SK-N-SH treated with all-trans-retinoic acid at 6 μM for 48 hours (cell line): ENCODE data around the gene AKNA.

Source experiments
- ATAC-seq: fragments of 200-7000 bp; cut with Tn5 transposase; 3 replicates; pipeline ENCODE4 v1.9.1; 2020; ENCODE audit warnings: mild to moderate bottlenecking, moderate library complexity
- ARNTL ChIP-seq: fragments of 450-650 bp; formaldehyde crosslinking; IDR thresholded peaks from 2 replicates; pipeline ENCODE4 v1.5.0; 2020; ENCODE audit warnings: low read depth, mild to moderate bottlenecking, moderate library complexity, borderline replicate concordance
- BACH2 ChIP-seq: fragments of 250-450 bp; sonication (Bioruptor Pico); IDR thresholded peaks from 2 replicates; pipeline ENCODE4 v1.9.0; 2021; ENCODE audit warnings: mild to moderate bottlenecking, borderline replicate concordance
- CSDC2 ChIP-seq: fragments of 250-450 bp; sonication (Bioruptor Pico); IDR thresholded peaks from 2 replicates; pipeline ENCODE4 v1.5.0; 2020; ENCODE audit warnings: mild to moderate bottlenecking, moderate library complexity
- ESRRG ChIP-seq: fragments of 250-450 bp; sonication (Bioruptor Pico); IDR thresholded peaks from 2 replicates; pipeline ENCODE4 v1.6.1; 2021; ENCODE audit warnings: mild to moderate bottlenecking
- GLIS3 ChIP-seq: fragments of 250-450 bp; sonication (Bioruptor Pico); IDR thresholded peaks from 2 replicates; pipeline ENCODE4 v1.5.0; 2020; ENCODE audit warnings: mild to moderate bottlenecking, moderate library complexity
- OSR1 ChIP-seq: fragments of 250-450 bp; sonication (Bioruptor Pico); IDR thresholded peaks from 2 replicates; pipeline ENCODE4 v1.8.0; 2022; ENCODE audit warnings: moderate library complexity, mild to moderate bottlenecking, inconsistent platforms
- PPARA ChIP-seq: fragments of 250-450 bp; sonication (Bioruptor Pico); IDR thresholded peaks from 2 replicates; pipeline ENCODE4 v1.5.0; 2020; ENCODE audit warnings: mild to moderate bottlenecking, borderline replicate concordance
- RARB ChIP-seq: fragments of 250-450 bp; sonication (Bioruptor Pico); IDR thresholded peaks from 2 replicates; pipeline ENCODE4 v1.8.0; 2021; ENCODE audit warnings: mild to moderate bottlenecking, moderate library complexity
- TCF4 ChIP-seq: fragments of 250-450 bp; sonication (Bioruptor Pico); IDR thresholded peaks from 2 replicates; pipeline ENCODE4 v1.8.0; 2021; ENCODE audit warnings: mild to moderate bottlenecking, moderate library complexity, borderline replicate concordance
- TOX ChIP-seq: fragments of 250-450 bp; sonication (Bioruptor Pico); IDR thresholded peaks from 2 replicates; pipeline ENCODE4 v1.8.0; 2021; ENCODE audit warnings: mild to moderate bottlenecking, moderate library complexity, borderline replicate concordance
- ZFP3 ChIP-seq: fragments of 250-450 bp; sonication (Bioruptor Pico); IDR thresholded peaks from 2 replicates; pipeline ENCODE4 v1.5.0; 2020; ENCODE audit warnings: mild to moderate bottlenecking, moderate library complexity
- ZFP30 ChIP-seq: fragments of 450-650 bp; formaldehyde crosslinking; IDR thresholded peaks from 2 replicates; pipeline ENCODE4 v1.5.0; 2022; ENCODE audit warnings: mild to moderate bottlenecking, moderate library complexity
- ZNF565 ChIP-seq: fragments of 450-650 bp; formaldehyde crosslinking; conservative IDR thresholded peaks from 2 replicates; pipeline ENCODE4 v1.5.0; 2020; ENCODE audit warnings: low read depth, mild to moderate bottlenecking, moderate library complexity
- ZNF70 ChIP-seq: fragments of 450-650 bp; formaldehyde crosslinking; IDR thresholded peaks from 2 replicates; pipeline ENCODE4 v1.5.0; 2020; ENCODE audit warnings: mild to moderate bottlenecking, moderate library complexity
- ZNF8 ChIP-seq: fragments of 450-650 bp; formaldehyde crosslinking; IDR thresholded peaks from 2 replicates; pipeline ENCODE4 v1.5.0; 2020; ENCODE audit warnings: mild to moderate bottlenecking, moderate library complexity
- TF ChIP-seq, protein P1 (sequence below): fragments of 250-450 bp; sonication (Bioruptor Pico); IDR thresholded peaks from 2 replicates; pipeline ENCODE4 v1.5.1; 2020; ENCODE audit warnings: low read depth, mild to moderate bottlenecking, moderate library complexity
- TF ChIP-seq, protein P2 (sequence below): fragments of 250-450 bp; sonication (Bioruptor Pico); IDR thresholded peaks from 2 replicates; pipeline ENCODE4 v1.5.1; 2021; ENCODE audit warnings: mild to moderate bottlenecking, moderate library complexity
- TF ChIP-seq, protein P3 (sequence below): fragments of 250-450 bp; sonication (Bioruptor Pico); IDR thresholded peaks from 2 replicates; pipeline ENCODE4 v1.8.0; 2020; ENCODE audit warnings: mild to moderate bottlenecking, moderate library complexity, borderline replicate concordance
- TF ChIP-seq, protein P4 (sequence below): fragments of 250-450 bp; sonication (Bioruptor Pico); IDR thresholded peaks from 2 replicates; pipeline ENCODE4 v1.8.0; 2021; ENCODE audit warnings: low read depth, mild to moderate bottlenecking, moderate library complexity, borderline replicate concordance

Gene AKNA

DNA sequence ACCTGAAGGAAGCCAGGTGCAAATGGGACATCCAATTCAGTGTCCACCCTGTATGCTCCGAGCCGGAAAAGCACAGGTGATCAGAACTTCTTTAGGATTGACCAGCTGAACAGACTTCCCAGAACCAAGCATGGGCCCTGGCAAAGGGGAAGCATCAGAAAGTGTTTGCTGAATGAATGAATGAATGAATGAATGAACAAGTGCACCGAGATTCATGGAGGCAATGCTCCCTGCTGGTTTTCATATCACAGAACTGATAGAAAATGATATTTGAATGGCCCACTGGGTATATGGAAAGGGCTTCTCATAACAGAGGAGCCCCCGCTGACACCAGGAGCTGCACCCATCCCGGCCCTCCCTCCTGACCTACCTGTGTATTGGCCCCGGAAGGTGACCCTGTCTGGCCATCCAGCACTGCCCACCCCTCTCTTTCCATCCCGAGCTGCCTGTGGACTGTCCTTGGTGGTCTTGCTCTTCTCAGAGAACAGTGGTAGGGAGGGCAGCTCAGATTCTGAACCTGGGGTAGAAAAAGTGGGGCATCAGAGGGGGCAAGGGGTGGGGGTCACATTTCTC is 42.2 kb downstream of the AKNA start:
- TF ChIP-seq GLIS3, result no peak
- TF ChIP-seq, protein P1, sequence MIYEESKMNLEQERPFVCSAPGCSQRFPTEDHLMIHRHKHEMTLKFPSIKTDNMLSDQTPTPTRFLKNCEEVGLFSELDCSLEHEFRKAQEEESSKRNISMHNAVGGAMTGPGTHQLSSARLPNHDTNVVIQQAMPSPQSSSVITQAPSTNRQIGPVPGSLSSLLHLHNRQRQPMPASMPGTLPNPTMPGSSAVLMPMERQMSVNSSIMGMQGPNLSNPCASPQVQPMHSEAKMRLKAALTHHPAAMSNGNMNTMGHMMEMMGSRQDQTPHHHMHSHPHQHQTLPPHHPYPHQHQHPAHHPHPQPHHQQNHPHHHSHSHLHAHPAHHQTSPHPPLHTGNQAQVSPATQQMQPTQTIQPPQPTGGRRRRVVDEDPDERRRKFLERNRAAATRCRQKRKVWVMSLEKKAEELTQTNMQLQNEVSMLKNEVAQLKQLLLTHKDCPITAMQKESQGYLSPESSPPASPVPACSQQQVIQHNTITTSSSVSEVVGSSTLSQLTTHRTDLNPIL, result no peak
- TF ChIP-seq RARB (CRISPR knock-in tag), result no peak
- no peak for TF ChIP-seq CSDC2
- TF ChIP-seq, protein P2, sequence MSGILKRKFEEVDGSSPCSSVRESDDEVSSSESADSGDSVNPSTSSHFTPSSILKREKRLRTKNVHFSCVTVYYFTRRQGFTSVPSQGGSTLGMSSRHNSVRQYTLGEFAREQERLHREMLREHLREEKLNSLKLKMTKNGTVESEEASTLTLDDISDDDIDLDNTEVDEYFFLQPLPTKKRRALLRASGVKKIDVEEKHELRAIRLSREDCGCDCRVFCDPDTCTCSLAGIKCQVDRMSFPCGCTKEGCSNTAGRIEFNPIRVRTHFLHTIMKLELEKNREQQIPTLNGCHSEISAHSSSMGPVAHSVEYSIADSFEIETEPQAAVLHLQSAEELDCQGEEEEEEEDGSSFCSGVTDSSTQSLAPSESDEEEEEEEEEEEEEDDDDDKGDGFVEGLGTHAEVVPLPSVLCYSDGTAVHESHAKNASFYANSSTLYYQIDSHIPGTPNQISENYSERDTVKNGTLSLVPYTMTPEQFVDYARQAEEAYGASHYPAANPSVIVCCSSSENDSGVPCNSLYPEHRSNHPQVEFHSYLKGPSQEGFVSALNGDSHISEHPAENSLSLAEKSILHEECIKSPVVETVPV (CRISPR knock-in tag), result no peak
- no peak for TF ChIP-seq ZNF565 (CRISPR knock-in tag)
- TF ChIP-seq OSR1 (CRISPR knock-in tag), result no peak
- no peak for TF ChIP-seq TOX (CRISPR knock-in tag)
- TF ChIP-seq, protein P3, sequence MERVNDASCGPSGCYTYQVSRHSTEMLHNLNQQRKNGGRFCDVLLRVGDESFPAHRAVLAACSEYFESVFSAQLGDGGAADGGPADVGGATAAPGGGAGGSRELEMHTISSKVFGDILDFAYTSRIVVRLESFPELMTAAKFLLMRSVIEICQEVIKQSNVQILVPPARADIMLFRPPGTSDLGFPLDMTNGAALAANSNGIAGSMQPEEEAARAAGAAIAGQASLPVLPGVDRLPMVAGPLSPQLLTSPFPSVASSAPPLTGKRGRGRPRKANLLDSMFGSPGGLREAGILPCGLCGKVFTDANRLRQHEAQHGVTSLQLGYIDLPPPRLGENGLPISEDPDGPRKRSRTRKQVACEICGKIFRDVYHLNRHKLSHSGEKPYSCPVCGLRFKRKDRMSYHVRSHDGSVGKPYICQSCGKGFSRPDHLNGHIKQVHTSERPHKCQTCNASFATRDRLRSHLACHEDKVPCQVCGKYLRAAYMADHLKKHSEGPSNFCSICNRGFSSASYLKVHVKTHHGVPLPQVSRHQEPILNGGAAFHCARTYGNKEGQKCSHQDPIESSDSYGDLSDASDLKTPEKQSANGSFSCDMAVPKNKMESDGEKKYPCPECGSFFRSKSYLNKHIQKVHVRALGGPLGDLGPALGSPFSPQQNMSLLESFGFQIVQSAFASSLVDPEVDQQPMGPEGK (CRISPR knock-in tag), result no peak
- TF ChIP-seq ZNF8 (CRISPR knock-in tag), result no peak
- no peak for TF ChIP-seq ARNTL
- no peak for TF ChIP-seq BACH2 (CRISPR knock-in tag)
- no peak for TF ChIP-seq ESRRG (CRISPR knock-in tag)
- no peak for TF ChIP-seq ZFP3 (CRISPR knock-in tag)
- no peak for ATAC-seq

DNA sequence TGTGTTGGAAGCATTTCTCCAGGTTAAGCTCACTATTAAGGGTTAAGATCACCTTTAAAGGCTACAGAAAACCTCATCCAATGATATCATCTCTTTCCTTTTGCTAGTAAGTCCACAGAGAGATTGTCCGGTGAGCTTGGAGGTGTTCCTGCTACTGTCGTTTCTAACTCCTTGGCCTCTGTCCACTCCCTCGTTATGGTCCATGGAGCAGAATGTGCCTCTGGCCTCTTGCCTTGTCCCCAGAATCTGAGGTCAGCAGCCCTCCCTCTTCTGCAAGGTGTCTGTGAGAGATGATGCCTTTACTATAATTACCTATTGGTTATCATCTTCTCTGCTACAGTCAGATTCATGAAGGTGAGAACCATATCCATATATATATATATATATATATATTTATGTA is 43.1 kb downstream of the AKNA start:
- ATAC-seq, result no peak
- TF ChIP-seq, protein P2 (CRISPR knock-in tag), result no peak
- TF ChIP-seq, protein P4, sequence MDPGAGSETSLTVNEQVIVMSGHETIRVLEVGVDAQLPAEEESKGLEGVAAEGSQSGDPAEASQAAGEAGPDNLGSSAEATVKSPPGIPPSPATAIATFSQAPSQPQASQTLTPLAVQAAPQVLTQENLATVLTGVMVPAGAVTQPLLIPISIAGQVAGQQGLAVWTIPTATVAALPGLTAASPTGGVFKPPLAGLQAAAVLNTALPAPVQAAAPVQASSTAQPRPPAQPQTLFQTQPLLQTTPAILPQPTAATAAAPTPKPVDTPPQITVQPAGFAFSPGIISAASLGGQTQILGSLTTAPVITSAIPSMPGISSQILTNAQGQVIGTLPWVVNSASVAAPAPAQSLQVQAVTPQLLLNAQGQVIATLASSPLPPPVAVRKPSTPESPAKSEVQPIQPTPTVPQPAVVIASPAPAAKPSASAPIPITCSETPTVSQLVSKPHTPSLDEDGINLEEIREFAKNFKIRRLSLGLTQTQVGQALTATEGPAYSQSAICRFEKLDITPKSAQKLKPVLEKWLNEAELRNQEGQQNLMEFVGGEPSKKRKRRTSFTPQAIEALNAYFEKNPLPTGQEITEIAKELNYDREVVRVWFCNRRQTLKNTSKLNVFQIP, result no peak
- no peak for TF ChIP-seq ZFP3 (CRISPR knock-in tag)

DNA sequence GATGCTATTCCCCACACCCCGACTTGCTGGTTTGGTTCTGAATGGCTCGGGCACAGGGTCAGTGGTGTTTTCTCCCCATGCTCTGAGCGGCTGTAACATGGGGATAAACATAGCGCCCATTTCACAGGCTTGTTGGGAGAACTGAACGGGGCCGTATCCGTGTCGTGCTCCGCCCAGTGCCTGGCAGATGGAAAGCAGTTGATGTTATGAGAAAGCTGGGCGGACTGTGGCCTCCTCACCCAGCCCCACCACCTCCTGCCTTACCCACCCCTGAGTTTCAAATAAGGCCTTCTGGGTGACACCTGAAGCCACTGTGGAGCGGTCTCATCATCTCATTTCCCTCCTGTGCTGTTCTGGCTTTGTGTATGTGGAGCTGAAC is 43.6 kb downstream of the AKNA start:
- no peak for TF ChIP-seq ZNF70 (CRISPR knock-in tag)
- TF ChIP-seq ZFP30 (CRISPR knock-in tag), result no peak
- TF ChIP-seq PPARA, result no peak
- TF ChIP-seq ESRRG (CRISPR knock-in tag), result no peak
- TF ChIP-seq RARB (CRISPR knock-in tag), result no peak
- TF ChIP-seq TCF4 (CRISPR knock-in tag), result no peak
- TF ChIP-seq, protein P1, result no peak
- no peak for TF ChIP-seq OSR1 (CRISPR knock-in tag)
- TF ChIP-seq ZNF8 (CRISPR knock-in tag), result no peak
- ATAC-seq, result no peak
